GM12878 (cell line): ENCODE data around the gene NCKAP5. TPM values are rescaled to one million over a fixed set of nuclear protein-coding genes. Genes with fewer than 3 reads are reported as not detected.

ENCODE experiments used
- ATAC-seq: fragments of 200-7000 bp; cut with Tn5 transposase; 3 replicates; pipeline ENCODE4 v1.9.1; 2020; ENCODE audit warnings: mild to moderate bottlenecking, moderate library complexity
- BruUV-seq: library from RNA; stranded (reverse); fragments of 400-500 nt; replicated peaks from 2 replicates; lab custom pipeline; 2021; lab: Mats Ljungman, UMichigan
- CTCF ChIA-PET: fragments of 300-600 bp; sonication (Branson Sonifier 250); formaldehyde crosslinking; extraction: SDS; loops from one replicate; lab custom pipeline; 2021; ENCODE audit warnings: inconsistent platforms; lab: Yijun Ruan, JAX
- POLR2A ChIA-PET: fragments of 350-600 bp; formaldehyde crosslinking; extraction: SDS; loops from one replicate; lab custom pipeline; 2021; ENCODE audit warnings: inconsistent platforms; lab: Charles Lee
- RAD21 ChIA-PET: fragments of 300-600 bp; sonication (Branson Sonifier 250); formaldehyde crosslinking; loops from one replicate; lab custom pipeline; 2023; ENCODE audit warnings: antibody characterized with exemption; ENCODE audit not compliant: unreplicated experiment; lab: Charles Lee
- SMC1A ChIA-PET: fragments of 300-600 bp; sonication (Branson Sonifier 250); formaldehyde crosslinking; loops from one replicate; lab custom pipeline; 2023; ENCODE audit not compliant: unreplicated experiment, uncharacterized antibody; lab: Charles Lee
- DNase-seq: peaks from one replicate; pipeline ENCODE4 v3.0.0-alpha.2; 2011; ENCODE audit warnings: low read depth, low spot score
- FAIRE-seq: peaks from 3 replicates; lab custom pipeline; 2011; peaks lifted over from hg19 to GRCh38; lab: Jason Lieb, UNC
- H2AFZ ChIP-seq: 2 replicates; pipeline ENCODE4 v1.6.0; 2011; ENCODE audit warnings: low read depth, low read length, control low read depth; ENCODE audit not compliant: control insufficient read depth
- H3K27ac ChIP-seq: 2 replicates; pipeline ENCODE4 v1.5.1; 2011; ENCODE audit warnings: control low read depth; ENCODE audit not compliant: control insufficient read depth, insufficient read depth
- H3K27me3 ChIP-seq, 2 experiments: replicated peaks in 1 of 2; 2 replicates each; pipeline versions ENCODE4 v1.6.0 to v1.6.1; 2011; ENCODE audit warnings: low read length in 1 of 2; ENCODE audit not compliant: control insufficient read depth in 2 of 2, insufficient read depth in 2 of 2
- H3K36me3 ChIP-seq, 2 experiments: 2 replicates each; pipeline ENCODE4 v1.5.1; 2011; ENCODE audit warnings: low read length in 1 of 2; ENCODE audit not compliant: control insufficient read depth in 2 of 2, insufficient read depth in 2 of 2
- H3K4me1 ChIP-seq: 2 replicates; pipeline ENCODE4 v1.6.1; 2011; ENCODE audit warnings: mild to moderate bottlenecking, low read length, moderate library complexity, mixed read lengths; ENCODE audit not compliant: control insufficient read depth, insufficient read depth
- H3K4me2 ChIP-seq: 2 replicates; pipeline ENCODE4 v1.6.0; 2011; ENCODE audit warnings: control low read depth; ENCODE audit not compliant: control insufficient read depth, insufficient read depth
- H3K4me3 ChIP-seq: fragments of 200-600 bp; sonication (generic); 2 replicates; pipeline ENCODE4 v1.5.1; 2016
- H3K79me2 ChIP-seq: 2 replicates; pipeline ENCODE4 v1.6.0; 2011; ENCODE audit warnings: low read length; ENCODE audit not compliant: control insufficient read depth, insufficient read depth
- H3K9ac ChIP-seq: 2 replicates; pipeline ENCODE4 v1.8.0; 2011; ENCODE audit warnings: low read length, control low read depth, mixed read lengths; ENCODE audit not compliant: control insufficient read depth, insufficient read depth
- H3K9me3 ChIP-seq: replicated peaks from 3 replicates; pipeline ENCODE4 v1.5.1; 2011; ENCODE audit warnings: mild to moderate bottlenecking, low read length; ENCODE audit not compliant: control insufficient read depth, insufficient read depth
- H4K20me1 ChIP-seq: 2 replicates; pipeline ENCODE4 v1.6.0; 2011; ENCODE audit not compliant: control insufficient read depth, insufficient read depth
- FOS ChIP-seq: IDR thresholded peaks from 3 replicates; pipeline ENCODE4 v1.6.1; 2011; ENCODE audit warnings: borderline replicate concordance; ENCODE audit not compliant: insufficient read length; ENCODE audit errors: extremely low read depth
- KAT2A ChIP-seq: conservative IDR thresholded peaks from 2 replicates; pipeline ENCODE4 v1.6.1; 2011; ENCODE audit warnings: low read depth, low read length; ENCODE audit not compliant: control insufficient read depth
- MEF2B ChIP-seq: fragments of 450-650 bp; IDR thresholded peaks from 2 replicates; pipeline ENCODE4 v1.6.1; 2018; ENCODE audit warnings: mild to moderate bottlenecking, moderate library complexity; ENCODE audit not compliant: partially characterized antibody, poor library complexity, severe bottlenecking
- SRF ChIP-seq, 2 experiments: IDR thresholded peaks; 2 replicates each; pipeline ENCODE4 v1.6.1; 2011; ENCODE audit warnings: low read depth in 2 of 2, low read length in 2 of 2, mild to moderate bottlenecking in 1 of 2, moderate library complexity in 1 of 2
- ZBED1 ChIP-seq: IDR thresholded peaks from 2 replicates; pipeline ENCODE4 v1.6.1; 2016; ENCODE audit warnings: borderline replicate concordance
- WGBS: methylation state at CpG from one replicate; pipeline ENCODE4 v1.1.6; 2016; ENCODE audit warnings: low lambda C conversion rate; ENCODE audit not compliant: insufficient replicate concordance, insufficient coverage; ENCODE audit errors: missing lambda C conversion rate; 5-methylcytosine and 5-hydroxymethylcytosine counted together
- in situ Hi-C: fragments of 300-500 bp; cut with MboI; formaldehyde crosslinking; loops from 9 replicates; pipeline ENCODE4 v1.14.3; 2018; ENCODE audit warnings: mixed read lengths
- intact Hi-C: fragments of 100-400 bp; cut with micrococcal nuclease; formaldehyde crosslinking; loops from one replicate; pipeline ENCODE4 v1.14.2; 2022; ENCODE audit not compliant: unreplicated experiment
- polyA plus RNA-seq, 11 experiments: library from polyadenylated mRNA; depleted of rRNA in 4 of 11; unstranded in 6 of 11; stranded (reverse) in 5 of 11; fragments of >200 nt; fragmentation: Nextera tagmentation in 4 of 11; fragmentation: Illumina TruSeq in 1 of 11; extraction: Ambion mirVana in 4 of 11; extraction: Trizol in 1 of 11; gene quantifications; 1 replicate in 1 of 11; 2 replicates in 10 of 11; pipeline versions ENCODE4 v1.2.1 to v1.2.3, GENCODE V29; 2011 to 2016; ENCODE audit warnings: inconsistent platforms in 2 of 11, missing spikeins in 2 of 11, low read depth in 1 of 11
- total RNA-seq, 4 experiments: library from RNA; depleted of rRNA in 3 of 4; stranded (reverse); fragments of >200 nt in 3 of 4; fragmentation: Illumina TruSeq in 1 of 4; extraction: Trizol in 1 of 4; gene quantifications; 2 replicates each; pipeline versions ENCODE4 v1.2.1 to v1.2.3, GENCODE V29; 2013 to 2021
- TF ChIP-seq, protein P1 (sequence below): IDR thresholded peaks from 2 replicates; pipeline ENCODE4 v1.6.1; 2011; ENCODE audit warnings: borderline replicate concordance, low read depth, mild to moderate bottlenecking, moderate library complexity, low read length; ENCODE audit not compliant: insufficient read depth, poor library complexity, severe bottlenecking

Gene NCKAP5
- total and polyA plus RNA-seq, 10 of the 15 experiments (the other 5 are each of a cell fraction or from before 2014, with no cell fraction given): 0.06 to 0.44 (median 0.16) TPM

DNA sequence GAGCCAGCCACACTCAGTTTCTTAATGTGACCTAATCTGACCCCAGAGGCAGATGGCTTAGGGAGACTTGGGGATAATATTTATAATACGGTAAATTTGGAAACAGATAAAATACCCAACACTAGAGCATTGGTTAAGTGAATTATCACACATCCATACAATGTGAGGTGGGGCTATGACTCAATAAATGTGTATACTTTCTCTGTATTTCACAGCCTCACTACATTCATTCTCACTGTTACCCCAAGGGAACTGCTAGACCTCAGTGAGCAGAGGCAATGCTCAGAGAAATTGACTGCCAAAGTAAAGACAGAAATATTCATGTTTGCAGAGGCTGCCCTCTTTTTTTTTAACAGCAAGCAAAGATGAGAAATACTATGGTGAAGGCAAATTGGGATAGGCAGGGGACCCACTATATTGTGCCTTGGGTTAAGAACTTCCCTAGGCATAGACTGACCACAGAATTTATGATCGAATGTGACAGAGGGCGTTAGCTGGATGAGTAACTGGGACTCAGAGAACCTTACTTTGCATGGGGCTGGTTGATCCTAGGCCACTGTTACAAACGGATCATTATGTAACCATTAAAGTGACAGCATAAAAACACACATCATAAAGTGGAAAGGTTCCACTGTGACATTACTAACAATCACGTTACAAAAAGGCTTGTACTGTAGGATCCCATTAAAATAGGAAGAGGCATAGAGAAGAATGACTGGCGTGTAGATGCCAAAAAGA, 652.3 kb downstream of the NCKAP5 start:
- Histone ChIP-seq H3K79me2 (no peaks in the 10 kb centered on the region), H3K9me3 (no peaks in the 10 kb centered on the region), H3K9ac (no peak overlapping the region), H3K4me3 (no peak overlapping the region), H3K4me2 (no peak overlapping the region), H2AFZ (no peak overlapping the region), H3K4me1 (no peaks in the 10 kb centered on the region), H4K20me1 (no peaks in the 10 kb centered on the region), H3K27me3 (no peaks in the 10 kb centered on the region), H3K36me3 (no peaks in the 10 kb centered on the region), H3K27ac (no peak overlapping the region)
- POLR2A ChIA-PET: no interaction called here
- CTCF ChIA-PET: no interaction called here
- SMC1A ChIA-PET: no interaction called here
- DNase-seq: no peak
- BruUV-seq: no TSS peak
- ATAC-seq: no peak
- intact Hi-C loops (no loop called here), in situ Hi-C loops (no loop called here)
- 0% methylated on average over 6 of the region's 6 CpGs for WGBS
- FAIRE-seq: no peak
- TF ChIP-seq SRF (IDR thresholded peaks at IDR 0.05; ENCODE audit: low read depth in 2 of 2, low read length in 2 of 2): no peak
- RAD21 ChIA-PET: no interaction called here

DNA sequence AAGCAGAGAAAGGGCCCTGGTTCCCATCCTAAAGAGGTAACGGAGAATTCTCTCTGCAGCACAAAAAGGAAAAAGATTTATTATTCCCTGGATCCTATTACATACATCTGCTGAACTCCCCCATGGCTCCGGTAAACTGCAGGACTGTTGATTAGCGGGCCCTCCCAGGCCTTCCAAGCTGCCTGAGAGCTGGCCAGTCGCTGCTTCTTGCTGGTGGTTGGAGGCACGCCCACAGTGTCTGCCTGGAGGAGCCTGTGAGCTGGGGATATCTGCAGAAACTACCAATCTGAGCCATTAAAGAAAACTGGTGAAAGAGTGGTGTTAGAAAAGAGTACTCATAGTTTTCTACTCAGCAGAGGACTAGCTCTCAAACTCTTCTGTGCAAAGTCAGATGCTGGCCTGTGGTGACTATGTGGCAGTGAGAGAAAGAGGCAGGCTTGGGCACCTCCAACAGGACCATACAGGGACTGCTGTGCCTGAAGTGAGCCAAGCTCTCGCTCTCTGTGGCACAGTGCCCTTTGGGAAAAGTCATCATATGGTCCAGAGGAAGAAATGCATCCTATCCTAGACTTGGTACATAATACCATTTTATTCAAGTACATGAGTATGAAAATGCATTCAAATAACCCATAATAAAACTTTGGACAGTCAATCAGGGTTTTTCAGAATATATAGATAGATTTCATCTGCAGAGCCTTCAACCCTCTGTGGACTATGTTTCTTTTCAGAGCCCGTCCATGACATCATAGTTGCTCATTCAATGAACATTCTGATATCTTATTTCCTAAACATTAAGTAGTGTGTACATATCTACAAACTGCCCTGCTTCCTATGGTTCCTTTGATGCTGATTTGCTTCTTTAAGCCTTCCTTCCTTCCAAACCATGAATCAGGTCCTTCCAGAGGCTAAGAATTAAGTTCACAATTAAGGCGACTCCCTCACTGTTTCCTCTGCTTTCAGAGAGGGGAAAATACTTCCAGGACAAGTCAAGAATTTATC, 656.2 kb downstream of the NCKAP5 start:
- H3K79me2 ChIP-seq: no peaks in the 10 kb centered on the region
- no peaks in the 10 kb centered on the region for H3K27me3 ChIP-seq
- no peak overlapping the region for H3K4me2 ChIP-seq
- TF ChIP-seq, protein P1, sequence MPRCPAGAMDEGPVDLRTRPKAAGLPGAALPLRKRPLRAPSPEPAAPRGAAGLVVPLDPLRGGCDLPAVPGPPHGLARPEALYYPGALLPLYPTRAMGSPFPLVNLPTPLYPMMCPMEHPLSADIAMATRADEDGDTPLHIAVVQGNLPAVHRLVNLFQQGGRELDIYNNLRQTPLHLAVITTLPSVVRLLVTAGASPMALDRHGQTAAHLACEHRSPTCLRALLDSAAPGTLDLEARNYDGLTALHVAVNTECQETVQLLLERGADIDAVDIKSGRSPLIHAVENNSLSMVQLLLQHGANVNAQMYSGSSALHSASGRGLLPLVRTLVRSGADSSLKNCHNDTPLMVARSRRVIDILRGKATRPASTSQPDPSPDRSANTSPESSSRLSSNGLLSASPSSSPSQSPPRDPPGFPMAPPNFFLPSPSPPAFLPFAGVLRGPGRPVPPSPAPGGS: no peak
- TF ChIP-seq MEF2B: no peak
- TF ChIP-seq FOS: no peak
- TF ChIP-seq KAT2A: no peak
- no peak for TF ChIP-seq ZBED1
- POLR2A ChIA-PET: interaction anchor here (1.0 kb wide), 1 partner anchor 23 kb away, joined by 3 read pairs; no protein-coding TSS in a partner anchor
- DNase-seq: no peak
- intact Hi-C loops: no loop called here
- no peak overlapping the region for H3K27ac ChIP-seq
- 24% methylated on average over 8 of the region's 8 CpGs for WGBS
- in situ Hi-C loops: no loop called here
- no peak for FAIRE-seq
- RAD21 ChIA-PET: no interaction called here
- peak; percentile 62 for ATAC-seq
- CTCF ChIA-PET: interaction anchor here (1.2 kb wide), 1 partner anchor 365 kb away, joined by 3 read pairs; no protein-coding TSS in a partner anchor
- H3K4me3 ChIP-seq: no peak overlapping the region
- H3K36me3 ChIP-seq: no peaks in the 10 kb centered on the region
- H3K9me3 ChIP-seq: no peaks in the 10 kb centered on the region
- SMC1A ChIA-PET: interaction anchor here (0.8 to 1.3 kb wide), 5 partner anchors 14 to 256 kb away, joined by 3 read pairs; no protein-coding TSS in a partner anchor
- no TSS peak for BruUV-seq
- no peaks in the 10 kb centered on the region for H3K4me1 ChIP-seq
- H2AFZ ChIP-seq: no peak overlapping the region
- H4K20me1 ChIP-seq: no peaks in the 10 kb centered on the region
- H3K9ac ChIP-seq: no peak overlapping the region
